GM19468 (cell line): Measurements from ENCODE around the gene CYP27C1.

Experiments used
- ATAC-seq: cut with Tn5 transposase; IDR thresholded peaks from one replicate; pipeline ENCODE4 v1.9.1; 2021; ENCODE audit warnings: mild to moderate bottlenecking, moderate library complexity, moderate number of reproducible peaks; ENCODE audit not compliant: unreplicated experiment; ENCODE audit errors: extremely low read depth

CYP27C1 gene

GRCh38 chr2:127134833-127135830 is 85.0 kb downstream of the CYP27C1 start:
- no peak for ATAC-seq

- ATAC-seq: no peak
Observed at GRCh38 chr2:127134235-127134634, 85.9 kb downstream of the CYP27C1 start.
